NCI-H460 (cell line): ENCODE data around the gene LDLRAD4. TPM values are rescaled to one million over a fixed set of nuclear protein-coding genes. Genes with fewer than 3 reads are reported as not detected.

ENCODE experiments used
- DNase-seq: peaks from one replicate; pipeline ENCODE4 v3.0.0-alpha.2; 2016; ENCODE audit warnings: low read depth; ENCODE audit errors: extremely low read depth
- total RNA-seq: library from RNA; depleted of rRNA; stranded (reverse); fragments of >200 nt; shearing (Covaris generic); gene quantifications from 2 replicates; pipeline ENCODE4 v1.2.3, GENCODE V29; 2014

Gene LDLRAD4
- total RNA-seq, 1 experiment from 2014 or later = not detected

DNA sequence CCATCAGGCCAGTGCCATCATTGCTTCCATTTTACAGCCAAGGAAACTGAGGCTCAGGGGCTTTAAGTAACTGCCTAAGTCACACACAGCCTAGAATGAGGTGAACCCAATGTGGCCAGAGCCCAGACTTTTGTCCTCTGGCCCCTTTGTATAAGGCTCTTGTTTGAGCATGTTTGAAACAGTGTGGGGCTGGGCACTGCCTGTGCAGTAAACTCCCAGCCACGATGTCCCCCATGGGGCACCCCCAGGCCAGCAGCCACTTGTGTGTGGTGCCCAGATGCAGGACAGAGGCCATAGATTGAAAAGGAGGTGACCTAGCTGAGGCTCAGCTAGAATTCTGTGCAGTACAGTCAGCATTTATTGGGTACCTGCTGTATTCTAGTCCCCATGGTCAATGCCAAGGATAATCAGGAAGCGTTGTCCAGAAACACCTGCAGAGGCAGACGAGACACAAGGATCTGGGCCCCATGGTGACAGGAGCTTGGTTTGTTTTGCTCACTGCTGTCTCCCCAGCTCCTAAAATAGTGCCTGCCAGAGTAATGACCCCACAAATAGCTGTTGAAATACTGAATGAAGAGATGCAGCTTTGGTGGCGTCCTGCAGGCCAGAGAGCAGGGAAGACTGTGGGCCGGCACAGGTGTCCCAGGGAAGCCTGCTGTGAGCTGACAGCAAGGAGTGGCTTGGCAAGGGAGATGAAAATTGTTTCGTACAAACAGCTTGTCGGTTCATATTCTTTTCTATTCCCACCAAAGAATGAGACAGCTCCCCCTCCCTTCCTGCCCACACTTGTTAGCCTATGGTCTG is 160.7 kb downstream of the LDLRAD4 start:
- no peak for DNase-seq

DNA sequence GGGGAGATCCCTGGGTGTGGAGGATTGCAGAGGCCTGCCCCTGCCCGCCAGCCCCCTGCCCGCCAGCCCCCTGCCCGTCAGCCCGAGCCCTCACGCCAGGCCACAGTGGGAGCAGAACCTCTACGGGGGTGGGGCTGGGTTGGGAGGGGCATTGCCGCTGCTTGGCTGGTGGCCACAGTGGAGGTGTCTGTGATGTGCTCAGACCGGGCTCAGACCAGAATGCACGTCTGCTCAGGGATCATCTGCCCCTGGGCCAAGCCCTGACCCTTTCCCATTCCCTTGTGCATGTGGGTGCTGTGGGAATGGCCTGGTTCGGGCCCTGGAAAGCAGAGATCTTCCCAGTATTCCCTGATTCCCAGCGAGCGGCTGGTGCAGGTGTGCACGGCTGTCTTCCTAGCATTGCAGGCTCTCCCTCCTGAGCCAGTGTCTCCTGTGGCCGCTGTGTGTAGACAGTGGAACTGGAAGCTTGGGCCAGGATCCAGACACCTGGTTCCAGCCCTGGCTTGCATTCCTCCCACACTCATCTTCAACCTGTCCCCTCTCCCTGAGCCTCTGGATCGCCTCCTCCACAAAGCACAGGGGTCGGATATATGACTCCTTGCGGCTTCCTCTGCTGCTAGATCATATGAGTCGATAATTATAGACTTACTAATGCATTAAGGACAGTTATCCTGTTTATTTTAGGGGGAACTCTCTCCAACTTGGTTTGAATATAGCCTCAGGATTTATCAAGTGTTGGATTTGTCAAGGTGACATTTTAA is 161.6 kb downstream of the LDLRAD4 start:
- DNase-seq = no peak

DNA sequence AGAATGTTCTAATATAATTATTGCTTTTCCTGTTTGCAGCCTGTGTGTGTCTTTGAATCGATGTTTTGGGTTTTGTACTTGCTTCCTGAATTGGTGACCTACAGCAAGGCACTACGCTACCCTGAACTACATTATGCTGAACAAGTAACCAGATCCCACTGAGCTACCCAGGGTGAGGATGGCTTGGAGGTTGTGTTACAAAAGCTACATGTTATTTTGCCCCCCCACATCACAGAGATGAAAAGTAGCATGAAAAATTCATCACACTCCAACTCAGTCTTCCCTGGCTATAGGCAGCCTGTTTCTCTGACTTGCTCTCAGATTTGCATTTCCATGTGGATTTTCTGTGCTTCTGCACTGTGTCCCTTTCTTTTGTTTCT is 162.1 kb downstream of the LDLRAD4 start:
- DNase-seq = no peak

DNA sequence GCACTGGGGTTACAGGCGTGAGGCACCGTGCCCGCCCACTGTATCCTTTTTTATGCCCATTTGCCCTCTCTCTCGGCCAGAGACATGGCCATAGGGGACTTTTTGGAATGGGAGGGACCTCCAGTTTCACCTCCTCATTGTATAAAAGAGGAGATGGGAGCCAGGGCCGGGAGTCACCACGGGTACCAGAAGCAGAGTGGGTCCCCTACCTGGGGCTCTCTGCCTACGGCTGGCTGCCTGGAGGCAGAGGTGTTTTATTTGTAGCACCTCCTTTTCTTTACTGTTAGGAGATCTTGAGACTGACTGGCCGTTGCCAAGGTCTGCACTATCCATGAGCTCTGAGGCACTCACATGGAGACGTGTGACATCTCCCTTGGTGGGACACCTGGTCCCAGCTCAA is 162.8 kb downstream of the LDLRAD4 start:
- DNase-seq = no peak

DNA sequence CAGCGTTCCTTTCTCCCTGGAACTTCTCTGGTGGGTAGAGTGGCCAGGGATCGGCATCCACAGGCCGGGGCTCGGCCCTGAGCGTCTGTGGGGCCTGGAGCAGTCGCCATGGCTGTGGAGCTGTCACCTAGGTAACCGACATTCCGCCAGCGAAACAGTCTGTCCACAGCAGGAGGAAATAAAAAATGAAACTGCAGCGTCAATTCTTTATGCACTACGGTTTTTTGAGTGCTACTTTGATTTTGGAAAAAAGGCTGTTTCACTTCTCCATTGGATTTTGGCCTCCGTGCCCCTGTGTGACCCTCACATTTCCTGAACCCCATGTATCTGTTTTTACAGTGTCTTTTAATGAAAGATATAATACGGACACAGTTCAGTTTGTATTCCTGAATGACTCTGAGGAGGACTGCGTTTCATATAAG is 163.4 kb downstream of the LDLRAD4 start:
- DNase-seq = no peak

DNA sequence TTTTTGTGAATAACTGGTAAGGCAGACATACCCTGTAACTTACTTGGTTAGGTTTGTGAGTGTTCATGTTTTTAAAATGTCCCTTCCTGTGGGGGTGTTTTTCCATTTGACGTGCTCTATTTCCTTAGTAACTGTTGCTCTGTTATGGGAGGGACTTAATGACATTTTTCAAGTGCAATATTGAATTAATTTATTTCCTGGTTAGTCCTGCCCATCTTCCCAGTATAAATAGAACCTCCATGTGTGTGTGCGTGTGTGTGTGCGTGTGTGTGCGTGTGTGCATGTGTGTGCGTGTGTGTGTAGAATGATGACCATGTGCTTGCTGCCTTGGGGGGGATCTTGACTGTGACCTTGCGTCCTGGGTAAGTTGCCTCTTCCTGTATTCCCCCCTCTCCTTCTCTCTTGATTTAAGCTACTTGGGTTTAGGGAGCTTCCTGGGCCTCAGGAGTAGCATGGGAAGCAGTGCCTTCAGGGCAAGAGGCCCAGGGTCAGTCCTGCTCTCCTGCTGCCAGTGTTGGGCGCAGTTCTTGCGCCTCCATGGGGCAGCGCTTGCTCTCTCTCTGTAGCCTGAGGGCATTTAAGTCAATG is 163.9 kb downstream of the LDLRAD4 start:
- DNase-seq = no peak

DNA sequence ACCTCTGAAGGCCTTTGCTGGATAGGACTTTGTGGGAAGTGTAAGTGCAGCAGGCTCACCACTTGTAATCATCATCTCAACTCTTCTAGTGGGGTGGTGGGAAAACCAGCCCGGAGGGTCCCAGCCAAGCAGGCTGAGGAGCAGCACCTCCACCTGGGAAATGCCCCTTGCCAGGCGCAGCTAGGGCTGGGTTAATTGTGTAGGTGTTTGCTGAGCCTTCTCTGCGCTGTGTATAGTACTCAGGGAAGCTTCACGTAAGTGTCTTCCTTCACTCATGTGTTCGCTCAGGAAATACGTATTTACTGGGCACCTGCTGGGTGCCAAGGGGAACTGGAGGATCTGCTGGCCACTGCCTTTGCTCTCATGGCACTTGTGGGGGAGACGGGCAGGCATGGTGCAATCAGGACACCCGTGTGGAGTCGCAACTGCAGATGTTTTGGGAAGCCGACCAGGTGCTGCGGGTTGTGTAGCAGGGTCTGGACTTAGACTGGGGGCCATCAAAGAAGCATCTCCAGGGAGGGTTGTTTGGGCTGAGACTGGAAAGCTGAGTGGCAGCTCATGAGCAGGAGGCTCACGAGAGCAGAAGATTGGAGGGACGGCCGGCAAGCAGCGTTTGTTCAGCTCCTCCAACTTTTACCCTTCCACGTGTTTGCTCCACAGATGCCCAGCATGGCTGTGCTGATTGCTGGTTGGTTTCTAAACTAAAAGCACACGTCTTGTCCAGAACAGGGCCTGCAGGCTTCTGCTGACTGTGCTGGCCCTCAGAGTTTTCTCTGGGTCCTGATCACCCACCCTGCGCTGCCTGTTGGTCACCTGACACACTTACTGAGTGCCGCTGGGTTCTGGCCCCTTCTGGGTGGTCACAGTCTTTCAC is 164.6 kb downstream of the LDLRAD4 start:
- no peak for DNase-seq

DNA sequence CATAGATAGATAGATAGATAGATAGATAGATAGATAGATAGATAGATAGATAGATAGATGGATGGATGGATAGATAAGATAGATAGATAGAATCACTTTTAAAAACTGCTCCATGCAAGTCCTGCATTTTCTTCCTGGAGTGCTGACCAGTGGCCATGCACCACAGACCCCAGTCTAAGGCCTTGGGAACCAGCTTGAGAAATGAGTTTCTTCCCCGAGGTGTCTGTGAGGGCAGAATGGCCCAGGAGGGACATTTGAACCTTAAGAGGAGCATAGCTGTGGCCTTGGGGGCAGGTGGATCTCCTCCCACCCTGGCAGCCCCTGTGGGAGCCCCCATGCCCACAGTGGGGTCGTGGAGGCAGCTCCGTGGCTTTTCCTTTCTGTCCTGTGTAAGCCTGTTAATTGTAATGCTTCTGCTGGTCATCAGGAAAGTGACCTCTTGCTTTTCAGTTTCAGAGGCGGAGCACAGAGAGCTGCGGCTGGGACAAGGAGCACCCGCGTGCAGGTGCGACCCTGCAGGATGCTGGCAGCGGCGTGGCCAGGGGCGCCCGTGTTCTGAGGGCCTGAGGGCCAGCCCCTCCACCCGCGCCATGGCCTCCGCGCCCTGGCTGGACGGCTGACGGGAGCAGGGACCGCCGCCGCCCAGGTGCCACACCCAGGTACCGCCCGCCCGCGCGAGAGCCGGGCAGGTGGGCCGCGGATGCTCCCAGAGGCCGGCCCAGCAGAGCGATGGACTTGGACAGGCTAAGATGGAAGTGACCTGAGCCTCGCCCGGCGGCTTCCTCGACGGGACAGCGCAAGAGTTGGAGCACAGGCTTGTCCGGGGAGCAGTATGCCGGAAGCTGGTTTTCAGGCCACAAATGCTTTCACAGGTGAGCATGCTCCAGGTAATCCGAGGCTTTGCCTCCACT is 168.6 kb downstream of the LDLRAD4 start:
- no peak for DNase-seq

DNA sequence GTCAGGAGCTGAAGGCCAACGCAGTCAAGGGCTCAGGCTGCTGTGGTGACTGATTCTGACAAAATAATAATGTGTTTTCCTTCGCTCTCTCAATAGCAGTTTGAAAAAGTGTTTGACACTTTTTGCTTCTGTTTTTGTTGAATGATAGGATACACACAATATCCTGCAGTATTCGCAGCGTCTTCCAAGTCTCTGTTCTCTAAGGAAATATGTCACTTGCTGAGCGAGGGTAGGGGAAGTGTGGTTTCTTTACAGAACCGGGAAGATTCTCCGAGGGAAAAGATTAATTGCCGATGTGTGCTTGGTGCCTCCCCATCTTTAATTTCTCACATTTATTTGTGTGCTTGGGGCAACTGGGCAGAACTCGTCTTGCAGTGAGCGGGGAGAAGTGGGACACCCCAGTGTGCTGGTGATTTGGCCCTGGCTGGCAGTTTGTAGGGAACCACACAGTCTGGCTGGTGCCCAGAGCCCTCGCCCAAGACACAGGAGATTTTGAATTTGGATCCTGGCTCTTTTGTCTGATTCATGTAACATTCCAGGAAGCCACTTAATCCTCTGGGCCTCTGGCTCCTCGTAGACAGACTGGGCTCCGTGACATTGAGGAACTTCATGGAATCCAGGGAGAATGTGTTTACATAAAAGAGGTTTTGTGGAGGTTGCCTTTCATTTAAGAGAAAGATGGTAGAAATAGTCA is 169.4 kb downstream of the LDLRAD4 start:
- no peak for DNase-seq

DNA sequence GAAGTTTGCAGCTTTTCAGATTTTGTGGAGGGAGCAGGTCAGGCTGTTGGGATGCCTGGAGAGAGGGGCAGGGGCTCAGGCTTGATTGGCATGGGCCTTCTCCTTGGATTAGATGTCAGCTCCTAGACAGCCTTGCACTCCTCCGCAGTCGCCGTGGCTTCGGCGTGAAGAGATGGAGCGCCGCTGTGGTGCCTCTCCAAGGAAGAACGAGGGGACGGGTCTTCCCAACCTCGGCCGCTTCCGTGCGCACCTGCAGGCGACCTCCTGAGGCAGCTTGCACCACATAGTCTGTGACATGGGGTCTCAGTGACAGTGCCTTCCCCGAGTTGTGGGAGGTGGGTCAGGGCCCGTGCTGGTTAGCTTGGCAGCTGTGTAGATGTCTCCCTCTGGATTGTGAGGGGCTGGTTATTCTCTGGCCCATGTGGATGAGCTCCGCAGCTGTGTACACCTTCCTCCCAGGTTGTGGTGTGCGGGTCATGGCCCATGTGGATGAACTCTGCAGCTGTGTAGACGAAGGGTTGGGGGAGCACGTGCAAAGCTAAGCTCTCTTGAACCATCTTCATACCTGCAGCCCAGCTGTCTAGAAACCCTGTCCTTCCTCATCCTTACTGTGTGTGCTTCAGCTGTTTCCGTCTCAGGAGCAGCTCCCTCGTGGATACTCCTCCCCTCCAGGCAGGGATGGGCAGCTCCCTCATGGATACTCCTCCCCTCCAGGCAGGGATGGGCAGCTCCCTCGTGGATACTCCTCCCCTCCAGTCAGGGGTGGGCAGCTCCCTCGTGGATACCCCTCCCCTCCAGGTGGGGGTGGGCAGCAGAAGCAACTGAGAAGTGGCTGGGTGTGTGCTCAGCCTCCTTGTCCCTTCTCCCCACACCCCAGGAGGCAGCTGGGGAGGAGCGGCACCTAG is 170.3 kb downstream of the LDLRAD4 start:
- DNase-seq = no peak

DNA sequence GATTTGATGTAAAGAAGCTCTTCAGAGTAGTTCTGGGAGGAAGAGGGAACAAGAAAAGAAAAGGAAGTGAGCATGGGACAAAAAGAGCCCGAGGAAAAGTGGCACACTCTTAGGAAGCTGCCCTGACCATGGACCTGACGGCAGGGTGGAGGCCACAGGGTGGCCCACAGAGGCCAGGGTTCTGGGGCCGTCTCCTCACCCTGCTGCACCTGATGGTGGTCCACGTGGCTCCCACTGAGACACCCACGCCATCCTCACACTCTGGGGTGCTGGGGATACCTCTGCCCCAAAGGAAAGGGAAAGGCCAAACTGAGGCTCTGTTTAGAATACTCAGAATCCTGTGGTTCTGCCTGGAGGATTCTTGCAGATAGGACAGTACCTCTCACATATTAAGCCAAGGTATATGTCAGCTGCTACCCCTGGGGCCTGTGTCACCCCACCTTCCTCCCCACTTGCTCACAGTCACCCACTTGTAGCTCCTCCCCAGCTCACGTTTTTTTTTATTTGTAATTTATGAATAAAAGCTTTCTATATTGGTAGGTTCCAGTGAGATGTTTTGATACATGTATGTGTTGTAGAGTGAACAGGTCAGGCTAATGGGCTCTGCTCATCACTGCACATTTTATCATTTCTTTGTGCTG is 171.1 kb downstream of the LDLRAD4 start:
- DNase-seq = no peak

DNA sequence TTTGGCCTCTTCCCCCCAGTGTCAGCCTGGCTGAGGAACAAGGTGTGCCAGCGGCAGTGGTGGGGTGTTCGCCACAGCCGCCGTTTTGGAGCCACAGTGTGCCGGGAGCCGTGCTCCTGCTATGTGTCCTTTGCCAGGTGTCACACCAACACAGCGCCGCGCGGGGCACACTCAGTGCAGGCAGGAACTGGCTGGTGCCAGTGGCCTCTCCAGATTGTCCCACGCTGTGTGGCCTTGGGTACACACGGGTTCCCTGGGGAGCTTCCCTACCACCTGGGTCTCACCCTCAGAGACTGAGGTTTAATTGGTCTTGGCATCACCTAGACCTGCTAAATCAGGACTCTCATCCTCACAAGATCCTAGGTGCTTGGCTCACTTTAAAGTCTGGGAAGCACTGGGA is 171.6 kb downstream of the LDLRAD4 start:
- no peak for DNase-seq

DNA sequence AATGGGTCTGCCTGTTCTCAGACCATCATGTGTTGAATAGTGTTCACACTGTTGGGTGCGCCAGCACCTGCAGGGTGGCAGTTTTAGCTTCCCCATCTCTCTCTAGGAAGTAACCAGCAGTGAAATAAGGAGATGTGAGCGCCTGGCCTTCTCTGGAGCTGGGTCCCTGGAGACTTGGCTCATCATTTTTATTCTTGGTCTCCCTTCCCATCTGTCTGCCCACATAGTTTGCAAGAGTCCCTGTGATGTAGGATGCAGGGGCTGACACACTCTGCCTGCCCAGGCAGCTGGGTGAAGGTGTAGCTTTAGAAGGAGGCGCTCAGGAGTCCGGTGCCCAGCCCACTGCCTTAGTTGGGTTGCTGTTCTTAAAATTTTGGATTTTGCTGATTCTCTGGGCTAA is 172.2 kb downstream of the LDLRAD4 start:
- no peak for DNase-seq

DNA sequence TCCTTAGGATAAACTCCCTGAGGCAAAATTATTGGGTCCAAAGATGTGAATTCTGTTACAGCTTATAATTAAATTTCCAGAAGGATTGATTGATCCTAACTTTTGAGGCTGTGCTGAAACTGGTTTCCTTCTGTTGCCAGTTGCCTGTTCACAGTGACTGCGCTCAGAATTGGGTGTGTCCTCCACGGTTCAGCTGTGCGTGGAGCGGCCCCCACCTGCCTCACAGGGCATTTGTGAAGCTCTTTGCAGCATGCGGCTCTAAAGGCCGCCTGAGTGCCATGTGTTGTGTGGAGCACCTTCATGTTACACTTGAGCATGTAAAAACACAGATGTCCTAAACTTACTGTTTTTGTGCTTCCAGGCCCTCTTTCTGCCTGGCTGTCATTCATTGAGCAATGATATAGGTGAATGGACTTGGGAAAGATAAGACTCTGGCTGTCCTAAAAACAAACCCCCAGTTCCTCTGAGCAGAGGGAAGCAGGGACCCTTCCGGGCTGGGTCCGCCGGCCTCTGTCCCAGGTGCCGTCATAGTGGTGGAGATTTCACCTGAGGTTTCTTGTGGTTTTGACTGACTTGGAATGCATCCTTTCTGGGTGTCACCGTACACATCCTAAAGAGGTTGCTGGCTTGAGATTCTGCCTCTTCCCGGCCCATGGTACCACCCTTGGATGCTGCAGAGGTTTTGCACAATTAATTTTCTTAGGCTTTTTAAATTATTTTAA is 173.6 kb downstream of the LDLRAD4 start:
- no peak for DNase-seq

DNA sequence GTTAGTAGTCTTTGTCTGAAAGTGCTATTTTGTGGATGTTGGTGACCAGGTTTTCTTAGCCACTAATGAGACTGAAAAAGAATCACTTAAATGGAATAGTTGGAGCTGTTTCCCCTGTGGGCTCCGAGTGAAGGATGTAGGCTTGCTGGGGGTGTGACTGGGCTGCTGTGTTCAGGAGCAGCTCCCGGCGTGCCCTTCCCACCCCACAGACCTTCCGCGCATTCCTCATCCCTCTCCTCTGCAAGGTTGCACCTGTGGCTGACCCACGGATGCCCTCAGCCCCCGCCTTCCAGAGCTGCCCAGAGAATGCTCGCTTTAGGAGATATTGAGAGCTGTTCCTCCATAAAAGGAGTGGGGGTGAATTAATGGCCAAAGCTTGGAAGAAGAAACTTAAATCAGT is 174.3 kb downstream of the LDLRAD4 start:
- DNase-seq = no peak

DNA sequence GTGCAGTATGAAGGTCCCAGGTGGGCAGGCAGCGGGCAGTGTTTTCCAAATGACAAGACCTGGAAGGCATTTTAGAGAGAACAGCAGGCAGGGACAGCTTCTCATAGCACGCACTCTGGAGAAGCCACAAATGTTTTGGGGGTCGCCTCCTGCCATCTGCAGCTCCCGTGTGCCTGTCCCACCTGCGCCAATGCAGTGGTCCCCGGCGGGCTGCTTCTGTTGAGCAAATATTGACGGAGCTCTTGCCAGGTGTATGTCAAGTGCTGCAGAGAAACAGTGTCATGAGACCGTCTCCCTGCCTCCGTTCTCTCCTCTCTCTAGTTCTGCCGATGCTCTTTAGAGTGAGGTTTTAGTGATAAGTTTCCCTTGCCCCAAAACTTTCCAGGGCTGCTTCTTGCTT is 174.8 kb downstream of the LDLRAD4 start:
- DNase-seq = no peak

DNA sequence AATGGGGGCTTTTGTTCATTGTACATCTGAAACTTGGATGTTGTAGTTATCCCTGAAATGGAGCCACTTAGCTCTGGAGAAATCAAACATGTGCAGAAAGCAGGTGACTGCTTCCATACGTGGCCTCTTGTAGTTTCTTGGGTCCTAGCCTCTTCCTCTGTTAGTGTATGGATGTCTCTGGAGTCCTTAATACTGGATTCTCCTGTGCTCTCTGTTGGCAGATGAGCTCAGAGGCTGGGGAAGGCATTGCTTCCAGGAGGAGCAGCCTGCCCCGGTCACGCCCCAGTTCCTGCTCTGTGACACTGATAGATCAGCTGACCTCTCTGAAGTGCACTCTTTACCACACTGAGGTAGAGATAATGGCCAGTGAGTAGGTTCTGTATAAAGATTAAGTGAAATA is 176.2 kb downstream of the LDLRAD4 start:
- DNase-seq = no peak
